WTC11 (cell line): ENCODE measurements around the gene CDK9. TPM values are rescaled to one million over a fixed set of nuclear protein-coding genes. Genes with fewer than 3 reads are reported as not detected.

Experiments used
- ARID4B ChIP-seq: sonication (generic); formaldehyde crosslinking; IDR thresholded peaks from 2 replicates; pipeline ENCODE4 v1.8.0; 2023; ENCODE audit warnings: missing genetic modification reagents, mild to moderate bottlenecking, borderline replicate concordance
- ATF1 ChIP-seq: sonication (generic); formaldehyde crosslinking; IDR thresholded peaks from 2 replicates; pipeline ENCODE4 v1.8.1; 2023; ENCODE audit warnings: mild to moderate bottlenecking, moderate library complexity, missing genetic modification reagents
- ELF4 ChIP-seq: sonication (generic); formaldehyde crosslinking; IDR thresholded peaks from 2 replicates; pipeline ENCODE4 v1.8.1; 2022; ENCODE audit warnings: low read depth, mild to moderate bottlenecking, moderate library complexity, missing genetic modification reagents
- FOXJ3 ChIP-seq: sonication (generic); formaldehyde crosslinking; IDR thresholded peaks from 2 replicates; pipeline ENCODE4 v1.9.0; 2021; ENCODE audit warnings: missing genetic modification reagents, mild to moderate bottlenecking, borderline replicate concordance
- HMGA2 ChIP-seq: fragments of 250-450 bp; sonication (Bioruptor Pico); IDR thresholded peaks from 2 replicates; pipeline ENCODE4 v1.4.0; 2021; ENCODE audit warnings: mild to moderate bottlenecking, moderate library complexity
- JAZF1 ChIP-seq: fragments of 250-450 bp; sonication (Bioruptor Pico); IDR thresholded peaks from 2 replicates; pipeline ENCODE4 v1.9.0; 2021; ENCODE audit warnings: moderate library complexity, mild to moderate bottlenecking, inconsistent platforms
- NR2C2 ChIP-seq: sonication (generic); formaldehyde crosslinking; IDR thresholded peaks from 2 replicates; pipeline ENCODE4 v1.8.0; 2022; ENCODE audit warnings: mild to moderate bottlenecking, missing genetic modification reagents
- NR3C1 ChIP-seq: sonication (generic); formaldehyde crosslinking; conservative IDR thresholded peaks from 2 replicates; pipeline ENCODE4 v1.8.1; 2023; ENCODE audit warnings: low read depth, mild to moderate bottlenecking, missing genetic modification reagents
- OVOL2 ChIP-seq: fragments of 250-450 bp; sonication (Bioruptor Pico); IDR thresholded peaks from 2 replicates; pipeline ENCODE4 v1.9.0; 2021; ENCODE audit warnings: mild to moderate bottlenecking, borderline replicate concordance
- PRRX2 ChIP-seq: fragments of 250-450 bp; sonication (Bioruptor Pico); IDR thresholded peaks from 2 replicates; pipeline ENCODE4 v1.8.0; 2021; ENCODE audit warnings: mild to moderate bottlenecking
- RELA ChIP-seq: sonication (generic); formaldehyde crosslinking; IDR thresholded peaks from 2 replicates; pipeline ENCODE4 v1.8.1; 2022; ENCODE audit warnings: missing genetic modification reagents, mild to moderate bottlenecking, borderline replicate concordance
- RORB ChIP-seq: fragments of 250-450 bp; sonication (Bioruptor Pico); IDR thresholded peaks from 2 replicates; pipeline ENCODE4 v1.9.0; 2021; ENCODE audit warnings: mild to moderate bottlenecking
- SMAD3 ChIP-seq: sonication (generic); formaldehyde crosslinking; IDR thresholded peaks from 2 replicates; pipeline ENCODE4 v1.8.0; 2022; ENCODE audit warnings: missing genetic modification reagents, mild to moderate bottlenecking, borderline replicate concordance
- TEAD4 ChIP-seq: sonication (generic); formaldehyde crosslinking; IDR thresholded peaks from 2 replicates; pipeline ENCODE4 v1.8.0; 2022; ENCODE audit warnings: mild to moderate bottlenecking, missing genetic modification reagents
- TP53 ChIP-seq: sonication (generic); formaldehyde crosslinking; IDR thresholded peaks from 2 replicates; pipeline ENCODE4 v1.8.1; 2023; ENCODE audit warnings: mild to moderate bottlenecking, missing genetic modification reagents
- USF1 ChIP-seq: sonication (generic); formaldehyde crosslinking; IDR thresholded peaks from 2 replicates; pipeline ENCODE4 v1.8.0; 2022; ENCODE audit warnings: mild to moderate bottlenecking, missing genetic modification reagents
- ZBTB21 ChIP-seq: sonication (generic); formaldehyde crosslinking; IDR thresholded peaks from 2 replicates; pipeline ENCODE4 v1.8.1; 2023; ENCODE audit warnings: mild to moderate bottlenecking, missing genetic modification reagents, borderline replicate concordance
- ZNF138 ChIP-seq: sonication (generic); formaldehyde crosslinking; conservative IDR thresholded peaks from 2 replicates; pipeline ENCODE4 v1.8.1; 2022; ENCODE audit warnings: mild to moderate bottlenecking, moderate library complexity, missing genetic modification reagents
- ZNF219 ChIP-seq: sonication (generic); formaldehyde crosslinking; IDR thresholded peaks from 2 replicates; pipeline ENCODE4 v1.8.0; 2023; ENCODE audit warnings: missing genetic modification reagents, mild to moderate bottlenecking, borderline replicate concordance
- ZNF317 ChIP-seq: sonication (generic); formaldehyde crosslinking; IDR thresholded peaks from 2 replicates; pipeline ENCODE4 v1.8.1; 2023; ENCODE audit warnings: low read depth, mild to moderate bottlenecking, moderate library complexity, missing genetic modification reagents, borderline replicate concordance
- total RNA-seq: library from RNA; stranded (reverse); gene quantifications from 3 replicates; pipeline ENCODE4 v1.2.3, GENCODE V29; 2021
- TF ChIP-seq, protein P1 (sequence below): fragments of 250-450 bp; sonication (Bioruptor Pico); IDR thresholded peaks from 2 replicates; pipeline ENCODE4 v1.9.0; 2021; ENCODE audit warnings: moderate library complexity, mild to moderate bottlenecking, inconsistent platforms, borderline replicate concordance
- TF ChIP-seq, protein P2 (sequence below): fragments of 250-450 bp; sonication (Bioruptor Pico); conservative IDR thresholded peaks from 2 replicates; pipeline ENCODE4 v1.9.0; 2021; ENCODE audit warnings: mild to moderate bottlenecking
- TF ChIP-seq, protein P3 (sequence below): sonication (generic); formaldehyde crosslinking; IDR thresholded peaks from 2 replicates; pipeline ENCODE4 v1.8.1; 2023; ENCODE audit warnings: mild to moderate bottlenecking, missing genetic modification reagents, moderate library complexity
- TF ChIP-seq, protein P4 (sequence below): fragments of 250-450 bp; sonication (Bioruptor Pico); IDR thresholded peaks from 2 replicates; pipeline ENCODE4 v1.9.0; 2021; ENCODE audit warnings: mild to moderate bottlenecking
- TF ChIP-seq, protein P5 (sequence below): fragments of 200-600 bp; IDR thresholded peaks from 2 replicates; pipeline ENCODE4 v1.8.0; 2022; ENCODE audit warnings: antibody characterized with exemption

CDK9 gene
- total RNA-seq, 1 experiment from 2014 or later = 111 TPM

DNA sequence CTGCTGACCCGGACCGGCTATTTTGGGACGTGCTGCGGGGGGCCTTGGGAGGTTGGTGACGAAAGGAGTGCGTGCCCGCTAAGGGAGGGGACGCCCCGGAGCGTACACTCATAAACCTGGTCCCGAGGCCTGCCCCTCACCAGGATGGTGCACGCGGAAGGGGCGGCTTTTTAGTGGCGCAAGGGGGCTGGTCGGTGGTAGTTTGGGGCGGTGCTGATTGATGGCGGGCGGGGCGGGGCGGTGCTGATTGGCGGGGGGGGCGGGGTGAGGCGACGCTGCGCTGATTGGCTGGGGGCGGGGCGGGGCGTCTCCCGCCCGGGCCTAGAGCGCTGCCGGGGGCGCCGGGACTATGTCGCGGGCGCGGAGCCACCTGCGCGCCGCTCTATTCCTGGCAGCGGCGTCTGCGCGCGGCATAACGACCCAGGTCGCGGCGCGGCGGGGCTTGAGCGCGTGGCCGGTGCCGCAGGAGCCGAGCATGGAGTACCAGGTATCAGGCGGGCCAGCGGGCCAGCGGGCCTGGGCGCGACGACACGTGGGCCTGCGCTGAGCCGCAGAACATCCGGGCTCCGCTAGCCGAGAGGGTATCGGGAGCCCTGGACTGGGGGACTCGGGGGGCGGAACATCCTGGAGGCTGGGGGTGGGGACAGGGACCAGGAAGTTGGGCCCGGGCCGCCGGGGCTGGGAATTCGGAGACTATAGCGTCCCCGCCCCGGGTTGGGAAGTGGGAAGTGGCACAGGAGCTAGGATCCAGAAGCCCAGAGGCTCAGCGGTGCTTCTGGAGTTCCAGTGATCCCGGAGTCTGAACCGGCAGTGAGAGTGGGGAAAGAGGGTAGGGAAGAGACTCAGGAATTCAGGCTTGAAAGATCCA is 17.0 kb downstream of the CDK9 start, which contains the start of gene FPGS (continued):
- TF ChIP-seq ARID4B (CRISPR knock-in tag) = peak; percentile 93; the same call in 1 of the 2 replicates
- no peak for TF ChIP-seq PRRX2
- no peak for TF ChIP-seq TP53
- TF ChIP-seq NR3C1 (CRISPR knock-in tag) = no peak
- no peak for TF ChIP-seq ATF1 (CRISPR knock-in tag)
- TF ChIP-seq JAZF1 = no peak
- TF ChIP-seq ZNF138 (CRISPR knock-in tag) = no peak
- TF ChIP-seq, protein P1, sequence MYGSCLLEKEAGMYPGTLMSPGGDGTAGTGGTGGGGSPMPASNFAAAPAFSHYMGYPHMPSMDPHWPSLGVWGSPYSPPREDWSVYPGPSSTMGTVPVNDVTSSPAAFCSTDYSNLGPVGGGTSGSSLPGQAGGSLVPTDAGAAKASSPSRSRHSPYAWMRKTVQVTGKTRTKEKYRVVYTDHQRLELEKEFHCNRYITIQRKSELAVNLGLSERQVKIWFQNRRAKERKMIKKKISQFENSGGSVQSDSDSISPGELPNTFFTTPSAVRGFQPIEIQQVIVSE (CRISPR knock-in tag) = no peak
- TF ChIP-seq USF1 (CRISPR knock-in tag) = peak; percentile 76; the same call in 1 of the 2 replicates
- peak; percentile 62; the same call in 1 of the 2 replicates for TF ChIP-seq TEAD4 (CRISPR knock-in tag)
- no peak for TF ChIP-seq ELF4 (CRISPR knock-in tag)
- peak; percentile 51; the same call in 1 of the 2 replicates for TF ChIP-seq RELA (CRISPR knock-in tag)
- no peak for TF ChIP-seq ZBTB21 (CRISPR knock-in tag)
- no peak for TF ChIP-seq FOXJ3 (CRISPR knock-in tag)
- no peak for TF ChIP-seq RORB (CRISPR knock-in tag)
- no peak for TF ChIP-seq NR2C2 (CRISPR knock-in tag)
- no peak for TF ChIP-seq ZNF219 (CRISPR knock-in tag)
- no peak for TF ChIP-seq HMGA2 (CRISPR knock-in tag)
- peak; percentile 73; the same call in 1 of the 2 replicates for TF ChIP-seq SMAD3 (CRISPR knock-in tag)
- TF ChIP-seq, protein P2, sequence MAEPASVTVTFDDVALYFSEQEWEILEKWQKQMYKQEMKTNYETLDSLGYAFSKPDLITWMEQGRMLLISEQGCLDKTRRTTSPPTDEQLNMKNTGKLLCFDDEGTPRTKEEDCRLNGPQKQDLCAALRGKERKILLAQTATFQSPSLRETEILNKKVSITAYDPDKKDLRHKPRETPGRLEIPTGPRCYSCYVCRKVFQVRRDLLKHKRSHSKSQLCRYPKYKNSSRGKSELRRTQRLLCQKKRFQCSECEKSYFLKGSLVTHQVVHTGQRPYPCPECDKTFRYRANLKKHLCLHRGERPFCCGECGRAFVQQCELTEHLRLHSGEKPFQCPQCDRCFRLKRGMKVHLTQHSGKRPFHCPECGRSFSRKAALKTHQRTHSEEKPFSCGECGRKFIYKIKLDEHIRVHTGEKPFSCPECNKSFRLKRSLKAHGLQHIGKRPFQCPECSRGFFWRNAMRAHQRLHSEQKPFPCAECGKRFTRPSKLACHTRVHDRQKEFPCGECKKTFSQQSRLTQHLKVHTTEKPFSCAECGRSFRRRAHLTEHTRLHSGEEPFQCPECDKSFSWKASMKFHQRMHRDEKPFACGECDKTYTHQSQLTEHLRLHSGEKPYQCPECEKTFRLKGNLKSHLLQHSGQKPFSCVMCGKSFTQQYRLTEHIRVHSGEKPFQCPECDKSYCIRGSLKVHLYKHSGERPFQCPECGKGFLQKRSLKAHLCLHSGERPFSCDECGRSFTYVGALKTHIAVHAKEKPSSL = no peak
- TF ChIP-seq, protein P3, sequence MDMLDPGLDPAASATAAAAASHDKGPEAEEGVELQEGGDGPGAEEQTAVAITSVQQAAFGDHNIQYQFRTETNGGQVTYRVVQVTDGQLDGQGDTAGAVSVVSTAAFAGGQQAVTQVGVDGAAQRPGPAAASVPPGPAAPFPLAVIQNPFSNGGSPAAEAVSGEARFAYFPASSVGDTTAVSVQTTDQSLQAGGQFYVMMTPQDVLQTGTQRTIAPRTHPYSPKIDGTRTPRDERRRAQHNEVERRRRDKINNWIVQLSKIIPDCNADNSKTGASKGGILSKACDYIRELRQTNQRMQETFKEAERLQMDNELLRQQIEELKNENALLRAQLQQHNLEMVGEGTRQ = peak; percentile 75
- TF ChIP-seq OVOL2 (CRISPR knock-in tag) = no peak
- TF ChIP-seq ZNF317 (CRISPR knock-in tag) = no peak
- TF ChIP-seq, protein P4, sequence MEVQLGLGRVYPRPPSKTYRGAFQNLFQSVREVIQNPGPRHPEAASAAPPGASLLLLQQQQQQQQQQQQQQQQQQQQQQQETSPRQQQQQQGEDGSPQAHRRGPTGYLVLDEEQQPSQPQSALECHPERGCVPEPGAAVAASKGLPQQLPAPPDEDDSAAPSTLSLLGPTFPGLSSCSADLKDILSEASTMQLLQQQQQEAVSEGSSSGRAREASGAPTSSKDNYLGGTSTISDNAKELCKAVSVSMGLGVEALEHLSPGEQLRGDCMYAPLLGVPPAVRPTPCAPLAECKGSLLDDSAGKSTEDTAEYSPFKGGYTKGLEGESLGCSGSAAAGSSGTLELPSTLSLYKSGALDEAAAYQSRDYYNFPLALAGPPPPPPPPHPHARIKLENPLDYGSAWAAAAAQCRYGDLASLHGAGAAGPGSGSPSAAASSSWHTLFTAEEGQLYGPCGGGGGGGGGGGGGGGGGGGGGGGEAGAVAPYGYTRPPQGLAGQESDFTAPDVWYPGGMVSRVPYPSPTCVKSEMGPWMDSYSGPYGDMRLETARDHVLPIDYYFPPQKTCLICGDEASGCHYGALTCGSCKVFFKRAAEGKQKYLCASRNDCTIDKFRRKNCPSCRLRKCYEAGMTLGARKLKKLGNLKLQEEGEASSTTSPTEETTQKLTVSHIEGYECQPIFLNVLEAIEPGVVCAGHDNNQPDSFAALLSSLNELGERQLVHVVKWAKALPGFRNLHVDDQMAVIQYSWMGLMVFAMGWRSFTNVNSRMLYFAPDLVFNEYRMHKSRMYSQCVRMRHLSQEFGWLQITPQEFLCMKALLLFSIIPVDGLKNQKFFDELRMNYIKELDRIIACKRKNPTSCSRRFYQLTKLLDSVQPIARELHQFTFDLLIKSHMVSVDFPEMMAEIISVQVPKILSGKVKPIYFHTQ (CRISPR knock-in tag) = no peak
- TF ChIP-seq, protein P5, sequence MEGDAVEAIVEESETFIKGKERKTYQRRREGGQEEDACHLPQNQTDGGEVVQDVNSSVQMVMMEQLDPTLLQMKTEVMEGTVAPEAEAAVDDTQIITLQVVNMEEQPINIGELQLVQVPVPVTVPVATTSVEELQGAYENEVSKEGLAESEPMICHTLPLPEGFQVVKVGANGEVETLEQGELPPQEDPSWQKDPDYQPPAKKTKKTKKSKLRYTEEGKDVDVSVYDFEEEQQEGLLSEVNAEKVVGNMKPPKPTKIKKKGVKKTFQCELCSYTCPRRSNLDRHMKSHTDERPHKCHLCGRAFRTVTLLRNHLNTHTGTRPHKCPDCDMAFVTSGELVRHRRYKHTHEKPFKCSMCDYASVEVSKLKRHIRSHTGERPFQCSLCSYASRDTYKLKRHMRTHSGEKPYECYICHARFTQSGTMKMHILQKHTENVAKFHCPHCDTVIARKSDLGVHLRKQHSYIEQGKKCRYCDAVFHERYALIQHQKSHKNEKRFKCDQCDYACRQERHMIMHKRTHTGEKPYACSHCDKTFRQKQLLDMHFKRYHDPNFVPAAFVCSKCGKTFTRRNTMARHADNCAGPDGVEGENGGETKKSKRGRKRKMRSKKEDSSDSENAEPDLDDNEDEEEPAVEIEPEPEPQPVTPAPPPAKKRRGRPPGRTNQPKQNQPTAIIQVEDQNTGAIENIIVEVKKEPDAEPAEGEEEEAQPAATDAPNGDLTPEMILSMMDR = no peak
